Right renal cortex interstitium (tissue), 3 donors: ENCODE results near the gene CFH. TPM values are rescaled to one million over a fixed set of nuclear protein-coding genes. Genes with fewer than 3 reads are reported as not detected.
A peak's percentile ranks its signal among the peaks of the same experiment; 100 is the strongest.
"Not testable (repeated sequence)": the region's sequence is repeated elsewhere in the genome, so short reads cannot be mapped to it uniquely, and the experiment has no call there.

ENCODE experiments used
- DNase-seq, 3 donors: peaks; one replicate each; pipeline ENCODE4 v3.0.0-alpha.2; 2013; ENCODE audit warnings: low read depth in 3 of 3, low spot score in 2 of 3
- polyA plus RNA-seq, 3 donors: library from polyadenylated mRNA; unstranded; fragments of 120-200 nt; gene quantifications; one replicate each; pipeline ENCODE4 v1.2.1, GENCODE V29; 2013; ENCODE audit not compliant: insufficient read length in 3 of 3

CFH gene
- polyA plus RNA-seq, result 10 to 100 TPM; 26.2 to 43.7 (median 32.9) TPM

GRCh38 chr1:196651637-196652215 lies at the start of gene CFH:
TSS of gene CFH (plus strand) at chr1:196652043. CDS start at chr1:196652118, 75 bp downstream.
- peak in 2 of 3 donors; percentile 8 to 18 for DNase-seq

- no peak for DNase-seq
Measured at GRCh38 chr1:196603651-196604050, 48.2 kb upstream of the CFH start.

DNA sequence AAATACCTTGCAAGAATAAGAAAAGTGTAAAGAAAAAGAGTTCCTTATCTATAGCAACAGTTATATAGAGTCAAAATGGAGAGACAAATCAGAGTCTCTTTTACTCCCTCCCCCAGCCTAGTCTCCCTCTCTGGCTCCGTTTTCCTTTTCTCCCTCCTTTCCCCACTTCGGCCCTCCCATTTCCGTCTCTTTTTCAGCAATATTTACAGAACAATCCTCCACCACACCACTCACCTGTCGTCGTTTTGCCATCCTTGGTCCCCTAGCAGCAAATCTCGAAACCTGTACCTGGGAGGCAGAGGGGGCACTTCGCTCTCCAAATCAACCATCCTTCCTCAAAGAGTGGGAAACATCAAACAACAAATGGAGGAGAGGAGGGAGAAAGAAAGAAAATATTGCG lies 43.9 kb upstream of the CFH start:
- peak in 1 of 3 donors; percentile 23 for DNase-seq

GRCh38 chr1:196608390-196609369 lies 43.2 kb upstream of the CFH start, which contains the start of gene KCNT2:
TSS of gene KCNT2 (minus strand) at chr1:196608440. CDS start at chr1:196608309, 131 bp downstream.
- peak; percentile 73 to 80 (median 76) for DNase-seq

DNA sequence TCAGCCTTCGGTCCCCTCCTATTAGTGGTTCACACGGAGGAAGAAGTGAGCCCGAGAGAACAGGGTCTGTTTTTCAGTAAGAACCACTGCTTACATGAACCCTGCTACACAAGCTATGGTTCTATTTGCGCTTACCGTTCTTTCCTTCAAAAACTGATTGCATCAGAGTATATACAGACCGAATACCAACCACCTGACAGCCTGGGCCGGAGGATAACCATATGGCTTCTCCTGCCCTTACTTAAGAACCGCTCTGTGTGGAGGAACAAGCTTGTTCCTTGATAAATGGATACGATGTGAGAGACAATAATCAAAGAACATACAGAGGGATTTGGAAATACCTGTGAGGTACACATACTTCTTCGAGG lies 42.5 kb upstream of the CFH start:
- DNase-seq, result no peak

DNA sequence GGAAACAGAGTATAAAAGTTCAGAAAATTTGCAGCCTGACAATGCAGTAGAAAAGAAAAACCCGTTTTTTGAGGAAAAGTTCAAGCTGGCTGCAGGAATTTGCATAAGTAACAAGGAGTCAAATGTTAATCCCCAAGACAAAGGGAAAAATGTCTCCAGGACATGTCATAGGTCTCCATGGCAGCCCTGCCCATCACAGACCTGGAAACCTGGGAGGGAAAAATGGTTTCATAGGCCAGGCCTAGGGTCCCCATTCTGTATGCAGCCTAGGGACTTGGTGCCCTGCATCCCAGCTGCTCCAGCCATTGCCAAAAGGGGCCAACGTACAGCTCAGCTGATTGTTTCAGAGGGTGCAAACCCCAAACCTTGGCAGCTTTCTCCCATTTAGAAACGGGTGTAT lies 40.0 kb upstream of the CFH start:
- no peak for DNase-seq

DNA sequence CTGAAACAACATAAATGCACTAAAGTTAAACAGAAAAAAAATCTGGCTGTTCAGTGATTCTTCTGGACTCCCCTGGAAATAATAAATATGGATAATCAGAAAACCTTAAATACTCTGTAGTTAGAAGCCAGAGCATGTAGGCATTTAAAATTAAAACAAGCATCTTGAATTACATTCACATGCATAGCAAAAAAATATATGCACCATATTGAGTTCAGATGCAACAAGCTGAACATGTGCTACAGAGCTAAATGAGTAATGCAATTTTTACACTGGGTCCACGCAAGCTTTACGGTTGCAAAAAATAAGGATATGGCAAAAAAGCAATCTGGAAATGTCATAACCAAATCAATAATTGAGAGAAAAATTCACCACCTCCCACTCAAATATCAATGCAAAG lies 32.1 kb upstream of the CFH start:
- DNase-seq, result no peak

DNA sequence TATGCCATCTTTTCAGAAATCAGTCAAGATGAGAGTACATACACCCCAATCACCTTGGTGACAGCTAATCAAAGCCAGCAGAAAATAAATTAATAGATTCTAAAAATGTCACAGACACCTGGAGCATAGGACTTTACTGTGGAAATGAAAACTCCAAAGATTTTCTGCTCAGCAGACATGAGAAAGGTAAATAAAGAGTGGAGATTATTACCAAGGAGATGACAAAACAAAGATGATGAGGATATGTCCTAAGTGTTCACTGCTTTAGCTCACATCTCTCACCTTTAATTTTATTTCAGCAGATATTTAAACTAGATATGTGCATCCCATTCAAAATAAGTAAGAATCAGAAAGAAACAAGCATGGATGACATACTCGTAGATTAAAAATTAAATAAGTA lies 28.8 kb upstream of the CFH start:
- no peak for DNase-seq

GRCh38 chr1:196628838-196629237 lies 23.0 kb upstream of the CFH start:
- DNase-seq, result no peak

DNA sequence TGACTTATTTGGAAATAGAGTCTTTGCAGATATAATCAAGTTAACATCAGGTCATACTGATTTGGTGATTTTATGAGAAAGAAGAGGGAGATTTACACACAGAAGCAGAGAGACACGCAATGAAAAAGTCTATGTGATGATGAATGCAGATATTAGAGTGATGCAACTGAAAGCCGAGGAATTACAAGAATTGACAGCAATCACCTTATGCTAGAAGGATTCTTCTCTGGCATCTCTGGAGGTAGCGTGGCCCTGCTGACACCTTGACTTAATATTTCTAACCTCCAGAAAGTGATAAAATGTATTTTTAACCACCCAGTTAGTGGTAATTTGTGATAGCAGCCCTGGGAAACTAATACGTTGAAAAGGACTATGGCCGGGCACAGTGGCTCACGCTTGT lies 14.2 kb upstream of the CFH start:
- DNase-seq, result no peak

DNA sequence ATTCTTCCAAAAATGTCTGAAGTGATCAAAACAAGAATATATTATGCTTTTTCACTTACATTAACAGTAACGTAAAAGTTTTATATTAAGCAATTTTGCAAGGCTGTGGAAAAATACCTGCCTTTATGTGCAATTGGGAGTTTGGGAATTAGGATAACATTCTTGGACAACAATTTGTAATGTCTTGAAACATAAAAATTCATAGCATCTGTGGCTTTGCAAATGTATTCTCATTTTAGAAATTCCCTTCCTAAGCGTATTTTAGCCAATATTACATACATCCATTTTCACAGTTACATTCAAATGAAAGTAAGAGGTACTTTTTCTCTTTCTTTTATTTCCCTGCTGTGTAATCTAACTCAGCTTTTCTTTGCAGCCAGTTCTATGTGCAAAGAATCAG lies 13.4 kb upstream of the CFH start:
- DNase-seq, result no peak

GRCh38 chr1:196639291-196639690 lies 12.6 kb upstream of the CFH start:
- DNase-seq, result not testable (repeated sequence)

DNA sequence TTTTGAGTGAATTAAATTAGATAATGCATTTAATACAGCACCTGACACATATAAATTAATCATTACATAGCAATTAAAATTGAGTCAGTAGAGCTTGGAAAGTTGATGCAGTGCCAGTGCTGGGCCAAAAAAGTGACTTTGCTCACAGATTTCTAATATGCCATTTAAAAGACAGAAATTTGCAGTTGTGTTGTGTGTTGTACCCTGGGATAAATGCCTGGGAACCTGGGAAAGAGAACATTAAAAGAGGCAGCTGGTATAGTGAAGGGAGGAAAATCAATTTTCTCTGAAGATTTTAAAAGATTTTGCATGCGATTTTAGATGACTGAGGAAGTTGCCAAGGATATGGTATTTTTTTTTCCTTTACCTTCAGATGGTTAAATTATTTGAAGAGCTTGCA lies 10.9 kb upstream of the CFH start:
- no peak for DNase-seq

DNA sequence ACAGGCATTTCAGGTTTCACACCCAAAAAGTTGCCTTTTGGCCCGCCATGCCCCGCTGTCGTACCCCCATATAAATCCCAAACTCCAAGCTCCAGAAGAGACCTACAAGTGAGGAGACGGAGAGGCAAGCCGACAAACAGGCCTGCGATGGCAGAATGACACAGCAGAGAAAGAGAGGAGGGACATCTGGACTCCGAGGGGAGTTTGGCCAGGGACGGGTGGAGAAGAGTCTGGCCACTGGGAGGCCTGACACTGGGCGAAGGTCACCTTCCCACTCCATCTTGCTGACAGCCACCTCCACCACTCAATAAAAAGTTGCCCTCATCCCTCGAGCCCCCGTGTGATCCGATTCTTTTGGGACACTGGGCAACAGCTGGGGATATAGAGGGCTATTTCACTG lies 1.9 kb upstream of the CFH start:
- DNase-seq, result no peak

- DNase-seq, result no peak
Measured at GRCh38 chr1:196650403-196650802, 1.4 kb upstream of the CFH start.

GRCh38 chr1:196651079-196651478 lies 764 bp upstream of the CFH start:
- DNase-seq, result no peak

DNA sequence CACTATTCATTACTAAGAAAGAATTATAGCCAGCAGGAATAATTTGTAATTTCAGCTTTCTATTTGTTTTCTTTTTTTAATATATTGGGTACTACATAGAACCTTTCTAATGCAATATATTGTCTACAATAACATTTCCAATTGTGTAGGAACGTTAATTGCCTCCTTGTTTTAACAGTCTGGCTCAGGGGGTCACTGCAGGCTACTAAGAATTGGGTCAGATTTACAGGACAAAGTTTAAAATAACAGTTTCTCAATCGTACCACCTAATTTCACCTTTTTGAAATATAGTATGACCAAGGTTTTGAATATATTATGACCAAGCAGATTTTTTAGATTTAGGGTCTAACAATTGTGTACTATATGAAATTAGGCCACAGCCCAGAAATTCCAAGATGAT lies 2.4 kb downstream of the CFH start:
- DNase-seq, result no peak

- no peak for DNase-seq
Measured at GRCh38 chr1:196655071-196655470, 3.2 kb downstream of the CFH start.

DNA sequence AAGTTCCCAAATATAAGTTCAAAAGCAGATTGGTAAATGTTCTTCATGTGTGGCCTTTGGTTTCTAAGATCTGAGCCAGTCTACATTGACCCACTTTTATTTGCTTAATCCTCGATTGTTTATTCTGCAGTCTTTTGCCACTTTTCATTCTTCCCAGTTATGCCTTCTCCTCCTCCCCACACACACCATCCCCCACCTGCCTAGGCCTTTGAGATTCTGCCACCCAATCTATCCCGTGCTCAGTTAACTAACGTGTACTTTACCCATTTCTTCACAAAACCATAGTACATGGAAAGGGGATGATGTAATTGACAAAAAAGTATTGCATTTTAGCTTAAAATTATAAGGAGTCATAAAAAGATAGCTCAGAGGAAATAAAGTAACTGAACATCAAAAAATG lies 3.7 kb downstream of the CFH start:
- DNase-seq, result no peak

DNA sequence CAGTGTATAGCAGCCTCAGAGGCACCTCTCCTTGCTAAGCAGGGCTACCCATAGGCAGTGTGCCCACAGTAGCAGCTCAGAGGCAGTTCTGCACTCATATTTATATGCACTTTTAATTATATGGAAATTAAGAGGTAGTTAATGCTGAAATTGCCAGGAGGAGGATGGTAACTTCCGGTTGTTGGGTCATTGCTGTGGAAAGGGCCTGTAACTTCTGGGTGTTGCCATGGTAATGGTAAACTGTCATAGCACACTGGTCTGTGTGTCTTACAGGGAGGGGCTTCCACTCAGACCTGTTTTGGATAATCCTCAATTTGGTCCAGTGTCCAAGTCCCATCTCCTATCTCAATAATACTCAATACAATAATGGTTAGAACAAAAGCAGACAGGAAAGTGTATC lies 7.6 kb downstream of the CFH start:
- DNase-seq, result no peak

DNA sequence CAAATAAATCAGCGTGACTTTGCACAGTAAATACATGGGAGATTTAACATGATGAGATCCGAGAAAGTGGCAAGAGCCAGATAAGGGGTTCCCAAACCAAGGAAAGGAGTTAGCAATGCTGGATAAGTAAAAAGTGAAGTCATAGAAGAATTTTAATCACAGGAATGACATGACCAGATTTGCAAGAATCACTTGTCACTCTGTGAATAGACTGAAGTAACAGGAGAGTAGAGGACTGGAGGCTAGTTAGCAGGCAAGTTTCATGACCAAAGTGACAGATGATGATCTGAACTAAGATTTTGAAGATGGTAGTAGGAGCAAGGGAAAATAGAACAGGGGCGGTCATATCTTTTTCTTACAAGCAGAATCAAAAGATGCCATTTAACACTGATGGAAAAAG lies 8.4 kb downstream of the CFH start:
- DNase-seq, result no peak

GRCh38 chr1:196660852-196661251 lies 9.0 kb downstream of the CFH start:
- peak in 1 of 3 donors; percentile 20 for DNase-seq
